GM19351 (cell line): ENCODE data around the gene EVA1B.

Experiments used
- ATAC-seq: cut with Tn5 transposase; IDR thresholded peaks from one replicate; pipeline ENCODE4 v1.9.1; 2021; ENCODE audit warnings: mild to moderate bottlenecking, moderate library complexity; ENCODE audit not compliant: unreplicated experiment

Gene EVA1B

GRCh38 chr1:36320767-36321118 is 2.7 kb downstream of the EVA1B start:
- ATAC-seq, result no peak

- ATAC-seq, result no peak
Measured at GRCh38 chr1:36320291-36320761, 3.1 kb downstream of the EVA1B start.

DNA sequence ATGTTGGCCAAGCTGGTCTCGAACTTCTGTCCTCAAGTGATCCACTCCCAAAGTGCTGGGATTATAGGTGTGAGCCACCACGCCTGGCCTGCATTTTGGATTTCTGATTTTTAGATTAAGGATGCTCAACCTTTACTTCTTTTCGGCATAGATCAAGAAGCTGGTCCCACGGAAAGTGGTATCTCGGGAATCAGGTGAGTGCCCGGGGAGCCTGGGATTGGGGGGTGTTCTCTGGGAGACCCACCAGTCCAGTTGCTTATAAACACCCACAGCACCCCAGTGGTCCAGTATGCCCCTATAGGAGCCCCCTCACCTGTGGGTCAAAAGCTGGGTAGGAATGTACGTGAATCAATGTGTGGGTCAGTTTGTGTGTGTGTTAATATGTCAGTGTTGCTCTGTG is 14.0 kb downstream of the EVA1B start:
- ATAC-seq, result no peak

GRCh38 chr1:36307601-36308330 is 15.7 kb downstream of the EVA1B start:
- ATAC-seq, result no peak

- peak; percentile 97 for ATAC-seq
Measured at GRCh38 chr1:36306902-36307456, 16.5 kb downstream of the EVA1B start.

DNA sequence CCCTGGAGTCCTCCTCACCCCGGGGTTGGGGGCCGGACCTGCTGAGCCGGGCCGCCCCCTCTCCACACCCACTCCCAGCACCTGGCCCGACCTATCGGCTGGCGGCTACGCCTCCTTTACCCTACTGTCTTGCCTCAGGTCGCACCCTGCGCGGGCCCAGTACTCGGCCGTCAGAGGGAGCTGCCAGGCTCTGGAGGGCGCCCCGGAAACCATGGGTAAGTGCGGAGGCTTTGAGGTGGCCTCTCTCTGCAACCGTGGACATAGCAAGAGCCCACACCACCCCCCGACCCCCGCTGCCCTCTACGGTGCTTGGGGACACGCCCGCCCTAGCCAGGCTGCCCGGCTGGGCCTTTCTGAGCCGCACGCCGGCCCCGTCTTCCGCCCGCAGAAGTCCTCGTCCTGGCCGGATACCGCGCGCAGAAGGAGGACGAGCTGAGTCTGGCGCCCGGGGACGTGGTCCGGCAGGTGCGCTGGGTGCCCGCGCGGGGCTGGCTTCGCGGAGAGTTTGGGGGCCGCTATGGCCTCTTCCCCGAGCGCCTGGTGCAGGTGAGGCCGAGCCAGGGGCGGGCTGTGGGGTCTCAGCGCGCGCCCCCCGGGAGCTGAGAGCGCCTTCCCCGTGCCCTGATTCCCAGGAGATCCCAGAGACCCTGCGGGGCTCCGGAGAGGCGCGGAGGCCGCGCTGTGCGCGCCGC is 17.1 kb downstream of the EVA1B start, which contains the start of gene SH3D21:
Gene SH3D21, plus strand, starts transcription at position 159 of the 692 bp plus-strand sequence. Its CDS starts 53 bp downstream, at position 212.
- peak; percentile 27 for ATAC-seq

DNA sequence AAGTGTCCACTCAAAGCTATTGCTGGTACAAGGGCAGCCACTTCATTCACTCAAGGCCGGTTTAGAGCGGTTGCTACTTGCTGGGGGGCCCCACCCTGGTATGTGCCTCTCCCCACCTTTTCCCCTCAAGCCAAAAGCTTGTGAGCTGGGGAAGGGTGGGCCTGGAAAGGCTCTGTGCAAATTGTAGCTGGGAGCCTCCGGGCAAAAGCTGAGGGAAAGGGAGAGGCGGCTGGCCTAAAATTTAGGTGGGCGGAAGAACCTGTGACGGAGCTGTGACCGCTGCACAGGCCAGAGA is 17.6 kb downstream of the EVA1B start:
- no peak for ATAC-seq

DNA sequence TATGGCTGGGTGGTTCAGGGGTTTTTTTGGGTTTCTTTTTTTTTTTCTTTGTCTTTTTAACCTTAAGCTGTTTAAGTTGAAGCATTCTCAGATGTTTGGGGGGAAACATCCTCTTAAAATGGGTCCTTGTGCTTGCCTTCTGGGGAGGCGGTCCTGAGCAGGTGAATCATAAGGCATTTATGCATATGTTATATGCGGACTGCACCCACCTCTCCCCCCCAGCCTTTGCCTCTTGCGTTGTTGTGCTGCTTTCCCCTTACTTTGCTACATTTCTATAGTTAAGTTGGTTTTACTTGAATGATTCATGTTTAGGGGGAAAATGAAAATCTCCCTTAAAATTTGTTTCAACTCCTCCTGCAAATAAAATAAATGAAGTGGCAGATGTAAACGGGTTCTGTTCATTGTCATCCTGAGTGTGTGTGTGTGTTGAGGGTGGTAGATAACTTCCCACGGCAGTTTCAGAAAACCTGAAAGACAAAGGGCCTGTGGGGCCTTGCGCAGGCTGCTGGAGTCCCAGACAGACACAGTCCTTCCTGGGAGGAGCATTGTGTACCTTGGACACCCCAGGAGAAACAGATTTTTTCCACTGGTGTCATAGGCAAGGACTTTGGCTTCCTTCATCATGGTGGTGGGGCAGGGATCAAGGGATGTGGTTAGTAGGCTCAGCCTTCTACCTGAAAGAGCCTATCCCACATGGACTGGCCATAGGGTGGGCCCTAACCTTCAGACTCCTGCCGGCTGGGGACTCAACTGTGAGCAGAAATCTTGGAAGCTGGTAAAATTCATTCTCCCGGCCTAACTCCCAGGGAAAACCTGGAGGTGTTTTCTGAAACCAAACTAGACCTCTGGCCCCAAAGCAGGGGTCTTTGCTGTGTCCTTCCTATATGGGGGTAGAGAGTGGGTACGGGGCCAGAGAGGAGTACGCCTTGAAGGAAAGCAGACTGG is 18.2 kb downstream of the EVA1B start:
- no peak for ATAC-seq

DNA sequence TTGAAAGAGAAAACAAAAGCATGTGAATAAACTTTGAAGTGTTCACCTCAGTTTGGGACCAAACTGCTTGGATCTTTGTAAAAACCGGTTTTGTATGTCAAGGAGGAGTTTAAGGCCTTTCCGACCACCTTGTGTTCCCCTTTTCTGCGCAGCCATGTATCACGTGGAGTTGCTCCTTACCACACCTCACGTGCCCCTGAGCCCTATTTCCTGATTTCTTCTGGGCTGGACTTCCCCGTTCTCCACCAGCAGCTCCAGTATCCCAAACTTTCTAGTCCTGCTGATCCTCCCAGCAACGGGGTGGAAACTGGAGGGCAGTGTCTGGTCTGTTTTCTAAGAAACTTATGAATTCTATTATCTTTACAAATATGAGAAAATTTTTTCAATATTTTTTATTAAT is 18.9 kb downstream of the EVA1B start:
- no peak for ATAC-seq

DNA sequence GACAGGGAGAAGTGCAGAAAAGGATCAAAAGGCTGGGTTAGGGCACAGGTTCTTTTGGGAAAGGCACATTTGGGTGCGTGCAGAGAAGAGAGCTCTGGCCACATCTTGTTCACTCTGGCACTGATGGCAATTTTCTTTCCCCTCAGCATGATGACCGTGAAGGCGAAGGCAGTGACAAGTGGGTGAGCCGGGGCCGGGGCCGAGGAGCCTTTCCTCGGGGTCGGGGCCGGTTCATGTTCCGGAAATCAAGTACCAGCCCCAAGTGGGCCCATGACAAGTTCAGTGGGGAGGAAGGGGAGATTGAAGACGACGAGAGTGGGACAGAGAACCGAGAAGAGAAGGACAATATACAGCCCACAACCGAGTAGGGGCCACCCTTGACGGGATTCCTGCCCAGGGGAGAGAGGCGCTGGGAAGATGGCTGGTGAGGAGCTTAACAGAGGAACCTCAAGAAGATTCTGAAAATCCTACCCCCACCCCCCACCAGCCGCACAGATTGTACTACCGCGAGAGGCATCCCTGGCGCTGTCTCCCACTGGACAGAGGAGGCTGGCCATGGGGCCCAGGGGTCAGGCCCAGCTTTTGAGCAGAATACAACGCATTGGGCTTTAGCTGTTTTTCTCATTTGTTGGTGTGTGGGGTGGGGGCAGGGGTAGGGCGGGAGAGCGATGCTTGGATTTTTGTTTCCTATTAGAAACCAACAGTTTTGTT is 19.6 kb downstream of the EVA1B start:
- no peak for ATAC-seq

GRCh38 chr1:36303244-36303643 is 20.2 kb downstream of the EVA1B start:
- ATAC-seq, result no peak

DNA sequence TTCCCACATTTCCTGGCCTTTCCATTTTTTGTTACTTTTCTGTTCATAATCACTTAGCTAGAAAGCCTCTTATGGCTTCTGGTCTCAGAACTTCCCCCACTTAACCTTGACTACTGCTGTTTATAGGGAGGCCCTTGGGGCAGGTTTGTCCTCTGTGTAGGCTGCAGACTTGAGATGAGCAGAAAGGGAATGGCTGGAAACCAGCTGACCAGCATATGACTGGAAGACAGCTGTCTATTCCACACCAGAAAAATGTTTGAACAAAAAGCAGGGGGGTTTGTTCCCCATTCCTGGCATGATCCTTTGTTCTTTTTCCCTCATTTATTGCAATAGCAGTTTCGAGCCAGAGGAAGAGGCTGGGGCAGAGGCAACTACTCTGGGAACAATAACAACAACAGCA is 22.2 kb downstream of the EVA1B start:
- ATAC-seq, result no peak

DNA sequence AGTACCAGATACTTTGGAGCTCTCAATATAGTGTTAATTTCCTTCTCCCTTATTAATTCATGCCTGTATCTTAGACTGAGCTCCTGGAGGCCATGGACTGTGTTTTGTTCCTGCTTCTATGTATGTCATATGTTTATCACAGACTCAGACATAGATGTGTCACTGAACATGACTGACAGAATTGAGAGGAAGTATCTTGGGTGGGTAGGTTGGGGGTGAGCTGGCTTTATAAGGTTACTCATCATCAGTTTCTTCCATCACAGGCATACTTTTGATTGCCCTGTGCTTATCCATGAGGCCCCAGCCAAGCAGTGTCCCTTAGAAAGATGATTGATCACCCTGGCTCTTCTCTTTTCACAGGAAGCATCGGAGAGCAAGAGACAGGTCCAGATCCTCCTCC is 22.9 kb downstream of the EVA1B start:
- ATAC-seq, result no peak

- no peak for ATAC-seq
Measured at GRCh38 chr1:36298640-36299039, 24.8 kb downstream of the EVA1B start.

GRCh38 chr1:36297062-36297461 is 26.4 kb downstream of the EVA1B start:
- ATAC-seq, result no peak

GRCh38 chr1:36295390-36295789 is 28.1 kb downstream of the EVA1B start:
- no peak for ATAC-seq

DNA sequence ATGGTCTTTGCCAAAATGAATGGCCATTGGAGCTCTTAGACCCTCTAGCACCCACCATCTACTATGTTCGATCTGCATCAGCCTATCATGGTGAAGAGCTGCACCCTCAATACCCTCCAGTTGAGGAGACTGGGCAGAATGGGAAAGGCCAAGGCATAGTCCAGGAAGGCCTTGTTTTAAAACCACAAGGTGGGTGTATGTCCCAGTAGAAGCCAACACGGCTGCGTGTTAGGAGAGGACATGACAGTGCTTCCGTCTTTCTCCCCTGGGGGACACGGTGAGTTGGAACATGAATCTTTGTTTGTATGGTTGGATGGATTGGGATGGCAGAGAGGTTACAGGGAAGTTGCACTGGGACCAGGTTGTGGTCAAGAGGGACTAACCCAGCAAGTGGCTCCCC is 35.9 kb downstream of the EVA1B start:
- no peak for ATAC-seq

DNA sequence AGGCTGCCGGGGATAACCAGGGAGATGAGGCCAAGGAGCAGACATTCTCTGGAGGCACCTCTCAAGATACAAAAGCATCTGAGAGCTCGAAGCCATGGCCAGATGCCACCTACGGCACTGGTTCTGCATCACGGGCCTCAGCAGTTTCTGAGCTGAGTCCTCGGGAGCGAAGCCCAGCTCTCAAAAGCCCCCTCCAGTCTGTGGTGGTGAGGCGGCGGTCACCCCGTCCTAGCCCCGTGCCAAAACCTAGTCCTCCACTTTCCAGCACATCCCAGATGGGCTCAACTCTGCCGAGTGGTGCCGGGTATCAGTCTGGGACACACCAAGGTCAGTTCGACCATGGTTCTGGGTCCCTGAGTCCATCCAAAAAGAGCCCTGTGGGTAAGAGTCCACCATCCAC is 36.6 kb downstream of the EVA1B start:
- ATAC-seq, result no peak

- ATAC-seq, result no peak
Measured at GRCh38 chr1:36285443-36286101, 37.9 kb downstream of the EVA1B start.

- no peak for ATAC-seq
Measured at GRCh38 chr1:36284517-36284916, 38.9 kb downstream of the EVA1B start.
